HK-2 (cell line): ENCODE data around the gene HERPUD2.
A peak's percentile ranks its signal among the peaks of the same experiment; 100 is the strongest.

Experiments used
- DNase-seq: peaks from one replicate; pipeline ENCODE4 v3.0.0-alpha.2; 2018; ENCODE audit not compliant: unreplicated experiment

HERPUD2 gene, protein sequence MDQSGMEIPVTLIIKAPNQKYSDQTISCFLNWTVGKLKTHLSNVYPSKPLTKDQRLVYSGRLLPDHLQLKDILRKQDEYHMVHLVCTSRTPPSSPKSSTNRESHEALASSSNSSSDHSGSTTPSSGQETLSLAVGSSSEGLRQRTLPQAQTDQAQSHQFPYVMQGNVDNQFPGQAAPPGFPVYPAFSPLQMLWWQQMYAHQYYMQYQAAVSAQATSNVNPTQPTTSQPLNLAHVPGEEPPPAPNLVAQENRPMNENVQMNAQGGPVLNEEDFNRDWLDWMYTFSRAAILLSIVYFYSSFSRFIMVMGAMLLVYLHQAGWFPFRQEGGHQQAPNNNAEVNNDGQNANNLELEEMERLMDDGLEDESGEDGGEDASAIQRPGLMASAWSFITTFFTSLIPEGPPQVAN

DNA sequence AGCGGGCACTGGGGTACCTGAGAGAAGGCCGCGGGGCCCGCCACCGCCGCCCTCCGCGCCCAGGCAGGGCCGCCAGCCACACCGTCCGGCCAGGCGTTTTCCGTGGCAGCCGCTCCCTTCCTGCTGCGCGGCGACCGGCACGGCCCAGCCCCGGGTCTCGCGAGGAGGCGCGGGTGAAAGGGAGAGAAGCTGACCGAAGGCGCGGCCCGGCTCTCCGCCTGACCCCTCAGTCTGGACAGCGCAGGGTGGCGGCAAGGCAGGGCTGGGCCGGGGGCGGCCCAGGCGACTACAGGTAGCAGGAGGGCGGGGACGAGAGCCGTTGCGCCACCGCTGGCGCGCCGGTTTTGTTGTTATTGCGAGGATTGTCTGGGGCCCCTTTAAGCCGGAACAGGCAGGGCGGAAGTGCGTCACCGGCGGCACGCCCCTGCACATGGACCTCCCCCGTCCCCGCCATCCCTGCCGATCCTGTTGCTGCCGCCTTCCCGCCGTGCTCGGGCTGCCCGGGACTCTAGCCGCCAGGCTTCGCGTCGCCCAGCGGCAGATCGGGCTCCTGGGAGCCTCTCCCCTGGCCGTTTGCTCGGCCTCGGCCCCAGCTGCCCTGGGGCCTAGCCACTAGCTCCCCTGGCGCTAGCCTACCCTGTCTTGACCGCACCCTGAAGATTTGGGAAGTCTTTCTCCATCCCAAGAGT is at the start of gene HERPUD2:
TSS of gene HERPUD2 (minus strand) at position 352 of the 689 bp plus-strand sequence. CDS start 805 bp downstream, outside the sequence.
- DNase-seq, result peak; percentile 95

DNA sequence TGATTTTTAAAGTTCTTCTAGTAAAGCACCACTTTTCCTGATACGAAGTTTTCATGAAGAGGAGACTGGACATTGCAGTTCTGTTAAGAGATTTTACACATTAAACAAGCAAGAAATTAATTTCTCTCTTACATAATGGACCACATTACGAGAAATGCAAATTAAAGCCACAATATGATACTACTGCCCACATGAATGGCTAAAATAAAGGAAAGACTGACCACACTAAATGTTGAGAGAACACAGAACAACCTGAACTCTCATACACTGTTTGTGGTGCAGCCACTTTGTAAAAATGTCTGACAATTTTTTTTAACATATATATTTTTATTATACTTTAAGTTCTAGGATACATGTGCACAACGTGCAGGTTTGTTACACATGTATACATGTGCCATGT is 44.0 kb upstream of the HERPUD2 start:
- DNase-seq, result no peak

DNA sequence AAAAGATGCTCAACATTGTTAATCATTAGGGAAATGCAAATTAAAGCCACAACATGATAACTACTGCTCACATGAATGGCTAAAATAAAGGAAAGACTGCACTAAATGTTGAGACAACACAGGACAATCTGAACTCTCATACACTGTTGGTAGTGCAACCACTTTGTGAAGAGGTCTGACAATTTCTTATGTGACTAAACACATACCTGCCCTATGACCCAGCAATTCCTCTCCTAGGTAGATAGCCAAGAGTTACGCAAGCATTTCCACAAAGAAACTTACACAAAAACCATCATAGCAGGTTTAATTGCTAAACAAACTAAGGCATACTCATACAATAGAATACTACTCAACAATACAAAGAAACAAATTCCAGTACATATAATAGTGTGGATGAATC is 41.8 kb upstream of the HERPUD2 start:
- DNase-seq, result no peak

DNA sequence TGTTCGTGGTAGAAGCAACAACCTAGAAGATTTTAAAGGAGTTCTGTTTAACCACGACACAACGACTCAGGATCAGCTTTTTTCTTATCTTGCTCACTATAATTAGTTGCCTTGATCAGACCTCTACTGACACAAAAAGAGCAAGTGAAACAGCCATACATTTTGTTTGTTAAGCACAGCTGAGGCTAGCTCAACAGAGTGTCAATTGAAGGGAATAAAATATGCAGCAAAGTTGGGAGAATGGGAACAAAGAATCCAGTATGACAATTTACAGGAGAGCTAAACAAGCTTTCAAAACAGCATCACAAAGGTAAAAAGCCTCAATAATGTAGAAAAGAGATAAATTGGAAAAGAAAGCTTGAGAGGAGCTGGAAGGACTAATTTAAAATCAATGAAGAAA is 40.5 kb upstream of the HERPUD2 start:
- no peak for DNase-seq

DNA sequence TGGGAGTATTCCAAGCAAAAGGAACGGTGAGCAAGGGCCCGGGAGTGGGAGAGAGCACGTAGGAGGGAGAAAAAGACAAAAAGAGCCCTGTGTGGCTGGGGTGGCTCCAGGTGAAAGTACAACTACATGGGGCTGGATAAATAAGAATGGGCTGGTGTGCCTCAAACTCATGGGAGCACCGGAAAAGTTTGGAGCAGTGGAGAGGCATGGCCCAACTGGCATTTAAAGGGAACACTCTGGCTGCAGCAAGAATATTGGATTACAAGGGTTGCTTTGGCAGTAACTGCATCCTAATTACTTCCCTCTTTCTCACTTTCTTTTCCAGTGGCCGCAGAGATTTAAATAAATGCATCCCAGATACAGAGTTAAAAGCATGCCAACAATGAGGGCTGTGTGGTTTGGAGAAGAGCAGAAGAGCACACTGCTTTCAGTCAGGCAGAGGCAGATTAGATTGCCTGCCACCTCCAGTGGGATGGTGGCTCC is 39.1 kb upstream of the HERPUD2 start:
- no peak for DNase-seq

DNA sequence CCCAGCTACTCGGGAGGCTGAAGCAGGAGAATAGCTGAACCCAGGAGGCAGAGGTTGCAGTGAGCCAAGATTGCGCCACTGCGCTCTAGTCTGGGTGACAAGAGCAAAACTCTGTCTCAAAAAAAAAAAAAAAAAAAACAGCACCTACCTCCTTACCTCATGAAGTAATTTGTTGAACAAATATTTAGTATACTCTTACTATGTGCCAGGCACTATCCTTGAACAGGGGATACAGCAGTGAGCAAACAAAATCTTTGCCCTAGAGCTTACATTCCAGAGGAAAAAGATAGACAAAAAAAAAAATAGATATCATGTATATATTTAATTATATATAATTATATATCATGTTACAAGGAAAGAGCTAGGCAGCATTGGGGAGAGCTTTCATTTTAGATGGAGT is 36.4 kb upstream of the HERPUD2 start:
- no peak for DNase-seq

DNA sequence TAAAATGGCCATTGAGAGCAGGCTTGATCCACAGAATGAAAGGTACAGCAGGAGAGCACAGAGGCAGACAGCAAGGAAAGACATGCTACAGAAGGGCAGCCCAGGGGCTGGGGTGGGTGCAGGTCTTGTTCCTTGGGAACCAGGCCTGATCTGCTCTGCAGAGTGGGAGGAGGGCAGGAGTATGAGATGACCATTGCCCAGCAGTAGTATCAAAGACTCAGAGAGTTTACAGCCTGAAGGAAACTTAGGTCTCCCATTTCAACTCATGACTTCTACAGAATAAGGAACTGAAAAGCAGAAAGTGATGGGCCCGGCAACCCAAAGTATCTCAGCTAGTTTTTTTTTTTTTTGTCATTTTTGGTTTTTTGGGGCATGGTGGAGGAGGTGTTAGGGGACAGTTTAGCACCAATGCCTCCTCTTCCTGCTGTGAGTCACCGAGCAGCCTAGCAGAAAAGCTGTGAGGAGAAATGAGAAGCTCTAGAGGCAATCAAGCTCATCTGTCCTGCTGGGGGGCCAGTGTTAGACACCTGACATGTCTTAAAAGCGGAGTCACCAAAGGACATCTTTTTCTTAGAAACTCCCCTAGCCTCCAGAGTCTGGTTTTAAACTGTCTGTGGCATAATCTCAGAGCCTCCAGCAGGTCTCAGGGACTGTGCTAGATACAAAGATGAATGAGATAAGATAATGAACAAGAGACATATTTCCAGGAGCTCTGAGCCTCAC is 34.3 kb upstream of the HERPUD2 start:
- DNase-seq, result no peak

DNA sequence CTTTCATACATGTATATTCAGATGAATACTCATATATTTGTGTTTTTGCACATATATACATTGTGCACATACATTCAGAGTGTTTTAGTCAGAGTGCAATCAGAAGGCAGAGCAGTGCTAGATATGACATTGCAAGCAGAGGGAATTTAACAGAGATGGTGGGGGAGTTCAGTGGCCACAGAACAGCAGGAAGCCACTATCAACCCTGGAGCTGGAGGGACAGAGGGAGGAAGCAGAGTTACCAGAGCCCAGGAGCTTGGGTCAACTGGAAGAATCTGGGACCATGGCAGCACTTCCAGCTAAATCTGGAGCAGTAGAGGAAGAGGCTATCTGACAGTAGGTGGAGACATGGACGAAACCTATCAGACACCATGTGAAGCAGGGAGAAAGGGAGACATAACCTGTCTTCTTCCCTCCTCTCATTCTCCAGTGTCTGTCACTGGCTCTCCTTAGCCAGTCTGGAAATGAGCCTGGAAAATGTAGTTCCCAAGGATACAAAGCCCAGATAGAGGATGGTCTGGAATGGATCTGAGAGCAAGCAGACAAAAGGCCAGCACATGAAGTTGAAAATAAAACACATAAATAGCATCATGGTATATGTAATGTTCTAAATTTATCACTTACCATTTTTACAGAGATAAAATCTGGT is 33.6 kb upstream of the HERPUD2 start:
- DNase-seq, result no peak

DNA sequence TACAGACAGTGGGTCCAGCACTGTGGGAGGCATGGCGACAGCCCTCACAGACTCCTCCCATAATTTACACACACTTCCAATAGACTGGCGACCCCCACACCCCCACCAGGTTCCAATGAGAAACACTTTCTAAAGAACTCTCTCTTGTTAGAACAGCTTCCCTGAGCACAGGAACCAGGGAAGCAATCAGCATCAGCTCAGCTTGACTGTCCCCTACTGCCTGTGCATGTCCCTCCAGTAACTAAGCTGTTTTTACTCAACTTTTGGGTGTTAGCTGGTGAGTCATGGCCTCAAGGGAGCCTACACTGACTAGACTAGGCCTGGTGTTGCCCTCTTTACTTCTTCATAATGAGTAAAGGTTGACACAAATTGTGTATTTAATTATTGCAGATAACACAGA is 32.6 kb upstream of the HERPUD2 start:
- no peak for DNase-seq

DNA sequence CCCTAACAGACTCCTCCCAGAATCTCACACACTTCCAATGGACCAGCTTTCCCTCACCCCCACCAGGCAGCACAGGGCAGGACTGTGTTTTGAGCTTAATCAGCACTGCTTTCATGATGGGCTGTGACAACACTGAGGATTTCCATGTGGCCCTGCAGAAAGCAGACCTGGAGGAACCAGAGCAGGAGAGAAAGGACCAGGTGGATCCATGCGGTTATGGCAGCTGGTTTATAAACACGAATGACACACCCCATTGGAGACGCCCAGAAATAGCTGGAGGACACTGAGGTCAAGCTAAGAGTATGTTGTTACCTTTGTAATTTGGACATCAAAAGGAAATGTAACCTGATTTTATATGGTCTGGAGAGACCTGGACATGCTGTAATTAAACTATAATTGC is 31.7 kb upstream of the HERPUD2 start:
- DNase-seq, result no peak

DNA sequence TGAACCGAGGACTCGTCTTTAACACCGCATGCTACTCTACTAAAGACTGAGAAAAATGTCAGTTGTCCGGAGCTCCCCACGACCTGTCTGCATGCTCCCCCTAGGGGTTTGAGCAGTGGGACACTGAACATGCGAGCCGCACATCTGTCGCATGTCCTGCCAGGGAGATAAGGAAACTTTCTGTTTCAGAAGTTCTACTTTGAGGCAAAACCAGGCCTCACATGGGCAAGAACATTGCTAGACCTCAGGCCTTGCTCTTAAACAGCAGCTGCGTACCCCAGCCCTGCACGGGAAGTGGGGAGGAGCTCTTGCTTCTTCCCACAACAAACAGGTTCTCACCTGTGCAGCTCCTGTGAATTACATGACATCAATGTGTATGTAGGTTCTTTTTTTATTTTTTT is 30.3 kb upstream of the HERPUD2 start:
- DNase-seq, result no peak

DNA sequence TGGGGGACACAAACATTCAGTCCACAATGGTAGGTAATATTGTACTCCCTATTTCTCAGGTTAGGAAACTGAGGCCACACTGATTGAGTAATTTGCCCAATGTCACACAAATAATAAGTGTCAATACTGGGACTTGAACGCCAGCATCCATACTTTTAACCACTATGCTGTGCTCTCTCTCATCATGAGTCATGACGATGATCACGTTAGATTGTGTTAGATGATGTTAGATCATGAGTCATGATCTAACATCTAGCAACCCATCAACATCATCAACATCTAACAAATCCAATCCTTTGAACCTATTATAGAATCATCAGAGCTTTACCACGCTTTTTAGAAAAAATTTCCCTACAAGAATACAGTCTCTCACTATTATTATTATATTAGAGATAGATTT is 28.1 kb upstream of the HERPUD2 start:
- DNase-seq, result no peak

DNA sequence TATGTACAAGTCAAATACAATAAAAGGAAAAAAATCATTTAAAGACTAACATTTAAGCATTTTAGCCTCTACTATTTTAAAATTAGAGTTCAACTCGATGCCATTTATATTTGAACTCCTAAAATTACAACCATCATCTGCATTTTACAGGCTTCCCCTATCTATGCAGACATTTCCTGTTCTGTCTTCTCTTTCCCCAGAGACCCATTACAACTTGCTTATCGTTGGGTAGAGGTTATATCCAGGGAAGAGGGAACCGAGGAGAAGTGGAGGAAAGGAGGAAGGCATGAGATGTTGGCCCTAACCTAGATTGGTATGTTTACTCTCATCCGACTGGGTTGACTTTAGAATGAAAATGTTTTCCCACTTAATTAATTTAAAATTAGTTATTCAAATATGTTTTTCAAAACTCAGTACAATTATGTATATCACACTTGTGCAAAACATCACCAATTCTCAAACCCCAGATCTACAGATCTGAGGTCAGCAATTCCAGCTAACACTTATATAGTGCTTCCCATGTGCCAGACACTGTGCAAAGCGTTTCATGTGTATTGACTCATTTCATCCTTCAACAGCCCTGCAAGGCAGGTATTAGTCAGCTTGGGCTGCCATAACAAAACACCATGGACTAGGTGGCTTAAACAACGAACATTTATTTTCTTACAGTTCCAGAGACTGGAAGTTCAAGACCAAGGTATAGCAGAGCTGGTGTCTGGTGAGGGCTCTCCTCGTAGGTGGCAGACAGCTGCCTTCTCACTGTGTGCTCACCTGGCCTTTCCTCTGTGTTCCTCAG is 27.3 kb upstream of the HERPUD2 start:
- no peak for DNase-seq

DNA sequence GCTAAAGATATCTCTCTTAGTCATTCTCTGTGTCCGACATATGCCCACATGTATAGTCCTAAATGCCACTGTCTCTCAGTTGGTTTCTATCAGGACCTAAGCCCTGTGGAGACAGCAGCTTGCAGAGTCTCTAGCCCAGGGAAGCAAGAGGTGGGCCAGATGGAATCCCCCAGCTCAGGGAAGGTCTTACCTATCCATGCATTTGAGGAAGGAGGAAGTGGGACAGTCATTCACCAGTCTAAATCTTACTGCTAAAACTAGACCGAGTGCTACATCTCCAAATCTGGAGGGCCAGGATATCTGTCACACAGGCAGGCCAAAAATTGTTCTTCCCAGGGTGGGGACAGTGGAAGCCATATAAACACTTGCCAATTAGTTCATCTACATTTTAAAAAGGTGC is 26.4 kb upstream of the HERPUD2 start:
- DNase-seq, result no peak

DNA sequence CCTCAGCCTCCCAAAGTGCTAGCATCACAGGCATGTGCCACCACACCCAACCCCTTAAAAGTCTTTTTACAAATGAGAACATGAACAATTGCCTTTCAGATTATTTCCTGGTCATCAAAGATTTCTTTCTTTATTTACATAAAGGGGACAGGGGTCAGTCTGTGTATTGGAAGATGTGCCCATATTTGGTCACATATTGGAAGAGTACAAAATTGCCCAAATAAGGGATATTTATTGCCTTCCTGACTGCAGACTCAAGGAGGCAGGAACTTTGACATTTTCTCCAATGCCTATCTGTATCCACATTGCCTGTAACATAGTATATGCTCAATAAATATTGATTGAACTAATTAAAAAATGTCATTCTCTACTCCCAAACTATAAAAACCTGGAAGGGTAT is 25.9 kb upstream of the HERPUD2 start:
- DNase-seq, result no peak

DNA sequence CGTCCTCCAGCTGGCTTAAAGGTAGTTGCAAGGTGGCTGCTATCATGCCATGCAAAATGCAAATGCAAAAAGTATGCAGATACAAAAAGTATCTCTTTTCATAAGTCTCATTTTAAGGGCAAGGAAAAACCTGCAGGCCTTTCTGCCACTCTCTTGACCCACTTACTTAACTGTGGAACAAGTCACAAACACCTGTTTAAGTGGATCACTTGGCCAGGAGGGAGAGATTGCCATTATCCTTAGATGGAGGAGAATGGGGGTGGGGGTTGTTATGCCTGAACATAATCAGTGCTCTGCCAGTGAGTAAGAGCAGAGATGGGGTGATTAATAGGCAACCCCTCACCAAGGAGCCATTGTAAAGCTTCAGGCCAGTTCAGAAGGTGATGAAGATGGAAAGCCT is 25.1 kb upstream of the HERPUD2 start:
- no peak for DNase-seq

DNA sequence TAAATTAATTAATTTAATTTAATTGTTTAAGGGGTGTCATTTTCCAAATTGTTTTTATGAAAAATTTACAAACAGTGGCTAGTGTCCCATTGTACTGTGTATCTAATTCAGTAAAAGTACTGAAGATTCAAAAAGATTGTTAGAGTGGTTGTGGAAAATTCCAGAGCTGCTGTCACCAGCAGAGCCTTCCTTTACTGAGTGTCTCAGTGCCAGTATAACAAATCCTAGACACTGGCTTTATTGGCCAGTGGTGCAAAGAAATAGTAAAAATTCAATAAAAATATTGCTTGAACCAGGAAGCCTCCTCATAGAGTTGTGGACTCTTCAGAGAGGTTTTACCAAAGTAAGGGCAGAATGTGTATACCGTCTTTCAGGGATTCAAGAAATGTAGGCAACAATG is 23.1 kb upstream of the HERPUD2 start:
- DNase-seq, result no peak

DNA sequence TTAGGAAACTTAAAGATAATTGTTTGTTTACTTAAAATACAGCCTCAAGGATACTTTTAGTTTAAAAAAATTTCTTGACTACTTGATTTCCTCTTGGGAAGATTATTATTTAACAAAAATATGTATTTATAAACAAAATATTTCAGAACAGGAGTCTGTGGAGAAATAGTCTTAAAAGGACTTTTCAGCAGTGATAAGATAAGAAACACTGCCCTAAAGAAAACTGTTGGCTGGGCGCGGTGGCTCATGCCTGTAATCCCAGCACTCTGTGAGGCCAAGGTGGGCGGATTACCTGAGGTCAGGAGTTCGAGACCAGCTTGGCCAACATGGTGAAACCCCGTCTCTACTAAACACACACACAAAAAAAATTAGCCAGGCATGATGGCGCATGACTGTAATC is 22.6 kb upstream of the HERPUD2 start:
- DNase-seq, result no peak

DNA sequence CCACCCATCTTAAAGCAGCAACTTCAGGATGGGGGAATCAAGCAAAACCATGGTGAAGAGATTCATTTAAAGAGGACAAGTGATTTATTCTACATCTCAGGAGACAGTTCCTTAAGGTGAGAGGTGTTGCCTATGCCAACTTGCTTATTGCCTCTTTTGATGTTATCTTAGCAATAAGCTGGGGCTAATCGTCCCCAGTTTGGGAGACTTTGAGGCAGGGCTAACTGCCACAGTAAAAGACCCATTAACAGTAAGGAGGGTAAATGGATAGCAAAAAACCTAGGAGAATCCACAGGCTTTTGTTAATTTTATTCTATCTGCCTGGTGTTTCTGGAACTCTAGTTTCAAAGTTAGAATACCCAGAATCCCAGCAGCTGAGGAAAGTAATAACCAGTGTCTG is 22.1 kb upstream of the HERPUD2 start:
- DNase-seq, result no peak

DNA sequence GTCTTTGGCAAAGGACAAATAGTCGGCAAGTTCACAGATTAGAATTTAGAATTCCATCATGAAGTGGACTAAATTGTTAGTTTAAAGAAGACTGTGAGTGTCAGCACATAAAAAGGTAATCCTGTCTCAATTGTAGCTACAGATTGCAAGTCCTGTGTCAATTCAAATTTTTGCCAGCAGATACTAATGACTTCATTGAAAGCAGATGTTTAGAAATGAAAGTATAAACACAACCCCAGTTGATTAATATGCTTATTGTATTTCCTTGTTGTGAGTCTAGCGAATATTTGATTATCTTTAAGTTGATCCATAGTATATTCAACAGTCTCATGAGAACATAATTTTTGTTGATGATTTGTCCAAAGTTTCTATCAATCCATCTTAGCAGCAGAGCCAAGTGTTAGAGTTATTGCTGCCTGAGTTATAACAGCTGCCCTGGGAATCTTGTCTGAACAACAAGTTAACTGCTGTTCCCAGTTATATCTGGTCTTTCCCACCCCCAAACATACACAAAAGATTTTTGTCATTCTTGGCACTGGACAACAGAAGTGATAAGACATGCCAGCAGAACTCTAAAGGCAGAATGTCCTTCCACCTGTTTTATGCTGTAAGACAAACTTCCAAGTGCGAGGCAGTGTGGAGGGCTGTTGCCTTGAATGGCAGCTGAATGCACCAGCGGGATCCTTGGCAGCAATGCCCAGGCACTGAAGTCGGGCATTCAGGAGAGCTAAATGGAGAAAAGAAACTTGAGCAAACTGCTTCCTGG is 21.3 kb upstream of the HERPUD2 start:
- DNase-seq, result no peak

DNA sequence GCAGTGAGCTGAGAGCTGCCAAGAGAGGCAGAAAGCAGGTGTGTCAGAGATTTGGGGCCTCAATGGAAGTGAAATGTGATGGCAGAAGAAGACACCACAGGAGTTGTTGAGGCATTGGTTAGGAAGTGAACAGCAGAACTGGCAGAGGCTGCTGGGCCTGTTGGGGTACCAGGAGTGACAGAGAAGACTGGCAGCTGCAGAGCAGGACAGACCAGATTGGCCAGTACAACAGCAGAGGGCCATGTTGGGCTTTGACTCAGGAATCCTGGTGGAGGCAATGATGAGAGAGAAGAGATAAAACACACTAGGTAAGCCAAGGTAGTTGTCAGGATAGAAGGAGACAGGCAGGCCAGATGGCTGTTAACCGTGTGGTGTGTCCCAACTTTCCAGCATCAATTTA is 19.9 kb upstream of the HERPUD2 start:
- no peak for DNase-seq
